SK-N-SH treated with all-trans-retinoic acid at 6 μM for 48 hours (cell line): ENCODE measurements around the gene USP6NL.

Experiments used
- ATAC-seq: fragments of 200-7000 bp; cut with Tn5 transposase; 3 replicates; pipeline ENCODE4 v1.9.1; 2020; ENCODE audit warnings: mild to moderate bottlenecking, moderate library complexity
- ARNTL ChIP-seq: fragments of 450-650 bp; formaldehyde crosslinking; IDR thresholded peaks from 2 replicates; pipeline ENCODE4 v1.5.0; 2020; ENCODE audit warnings: low read depth, mild to moderate bottlenecking, moderate library complexity, borderline replicate concordance
- BACH2 ChIP-seq: fragments of 250-450 bp; sonication (Bioruptor Pico); IDR thresholded peaks from 2 replicates; pipeline ENCODE4 v1.9.0; 2021; ENCODE audit warnings: mild to moderate bottlenecking, borderline replicate concordance
- CSDC2 ChIP-seq: fragments of 250-450 bp; sonication (Bioruptor Pico); IDR thresholded peaks from 2 replicates; pipeline ENCODE4 v1.5.0; 2020; ENCODE audit warnings: mild to moderate bottlenecking, moderate library complexity
- ESRRG ChIP-seq: fragments of 250-450 bp; sonication (Bioruptor Pico); IDR thresholded peaks from 2 replicates; pipeline ENCODE4 v1.6.1; 2021; ENCODE audit warnings: mild to moderate bottlenecking
- ISL1 ChIP-seq: fragments of 250-450 bp; sonication (Bioruptor Pico); IDR thresholded peaks from 2 replicates; pipeline ENCODE4 v2.1.2; 2022; ENCODE audit warnings: mild to moderate bottlenecking, moderate library complexity
- OSR1 ChIP-seq: fragments of 250-450 bp; sonication (Bioruptor Pico); IDR thresholded peaks from 2 replicates; pipeline ENCODE4 v1.8.0; 2022; ENCODE audit warnings: moderate library complexity, mild to moderate bottlenecking, inconsistent platforms
- PPARA ChIP-seq: fragments of 250-450 bp; sonication (Bioruptor Pico); IDR thresholded peaks from 2 replicates; pipeline ENCODE4 v1.5.0; 2020; ENCODE audit warnings: mild to moderate bottlenecking, borderline replicate concordance
- RARB ChIP-seq: fragments of 250-450 bp; sonication (Bioruptor Pico); IDR thresholded peaks from 2 replicates; pipeline ENCODE4 v1.8.0; 2021; ENCODE audit warnings: mild to moderate bottlenecking, moderate library complexity
- SNAI2 ChIP-seq: fragments of 250-450 bp; sonication (Bioruptor Pico); IDR thresholded peaks from 2 replicates; pipeline ENCODE4 v1.5.0; 2020; ENCODE audit warnings: mild to moderate bottlenecking, moderate library complexity
- TCF4 ChIP-seq: fragments of 250-450 bp; sonication (Bioruptor Pico); IDR thresholded peaks from 2 replicates; pipeline ENCODE4 v1.8.0; 2021; ENCODE audit warnings: mild to moderate bottlenecking, moderate library complexity, borderline replicate concordance
- TOX ChIP-seq: fragments of 250-450 bp; sonication (Bioruptor Pico); IDR thresholded peaks from 2 replicates; pipeline ENCODE4 v1.8.0; 2021; ENCODE audit warnings: mild to moderate bottlenecking, moderate library complexity, borderline replicate concordance
- TSHZ2 ChIP-seq: fragments of 250-450 bp; sonication (Bioruptor Pico); IDR thresholded peaks from 2 replicates; pipeline ENCODE4 v1.5.0; 2020; ENCODE audit warnings: mild to moderate bottlenecking, moderate library complexity
- ZC3H10 ChIP-seq: fragments of 250-450 bp; sonication (Bioruptor Pico); IDR thresholded peaks from 2 replicates; pipeline ENCODE4 v1.5.1; 2021; ENCODE audit warnings: mild to moderate bottlenecking, moderate library complexity
- ZFP3 ChIP-seq: fragments of 250-450 bp; sonication (Bioruptor Pico); IDR thresholded peaks from 2 replicates; pipeline ENCODE4 v1.5.0; 2020; ENCODE audit warnings: mild to moderate bottlenecking, moderate library complexity
- ZFP30 ChIP-seq: fragments of 450-650 bp; formaldehyde crosslinking; IDR thresholded peaks from 2 replicates; pipeline ENCODE4 v1.5.0; 2022; ENCODE audit warnings: mild to moderate bottlenecking, moderate library complexity
- ZNF565 ChIP-seq: fragments of 450-650 bp; formaldehyde crosslinking; conservative IDR thresholded peaks from 2 replicates; pipeline ENCODE4 v1.5.0; 2020; ENCODE audit warnings: low read depth, mild to moderate bottlenecking, moderate library complexity
- ZNF70 ChIP-seq: fragments of 450-650 bp; formaldehyde crosslinking; IDR thresholded peaks from 2 replicates; pipeline ENCODE4 v1.5.0; 2020; ENCODE audit warnings: mild to moderate bottlenecking, moderate library complexity
- ZNF8 ChIP-seq: fragments of 450-650 bp; formaldehyde crosslinking; IDR thresholded peaks from 2 replicates; pipeline ENCODE4 v1.5.0; 2020; ENCODE audit warnings: mild to moderate bottlenecking, moderate library complexity
- TF ChIP-seq, protein P1 (sequence below): fragments of 250-450 bp; sonication (Bioruptor Pico); IDR thresholded peaks from 2 replicates; pipeline ENCODE4 v1.5.1; 2020; ENCODE audit warnings: low read depth, mild to moderate bottlenecking, moderate library complexity
- TF ChIP-seq, protein P2 (sequence below): fragments of 250-450 bp; sonication (Bioruptor Pico); IDR thresholded peaks from 2 replicates; pipeline ENCODE4 v1.8.0; 2021; ENCODE audit warnings: low read depth, mild to moderate bottlenecking, moderate library complexity, borderline replicate concordance
- TF ChIP-seq, protein P3 (sequence below): fragments of 250-450 bp; sonication (Bioruptor Pico); IDR thresholded peaks from 2 replicates; pipeline ENCODE4 v1.8.0; 2020; ENCODE audit warnings: mild to moderate bottlenecking, moderate library complexity, borderline replicate concordance

USP6NL gene

DNA sequence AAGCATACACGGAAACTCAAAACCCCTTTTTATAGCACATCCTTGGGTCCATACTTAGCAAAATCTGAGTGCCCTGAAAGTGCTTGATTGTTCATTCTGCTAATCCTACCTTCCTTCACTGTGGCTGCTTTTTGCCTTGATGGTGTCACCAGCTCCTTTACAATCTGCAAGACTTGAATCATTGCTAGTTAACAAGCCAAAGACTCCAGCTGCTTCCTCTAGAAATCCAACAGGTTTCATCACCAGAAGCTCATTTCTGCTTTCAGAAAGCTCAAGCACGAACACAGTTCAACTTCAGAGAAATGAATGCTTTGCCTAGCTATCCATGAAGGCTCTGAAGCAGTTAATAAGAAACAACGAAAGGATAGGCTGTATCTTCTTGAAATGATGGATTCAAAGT lies 38.0 kb downstream of the USP6NL start:
- ATAC-seq: no peak
- TF ChIP-seq, protein P1, sequence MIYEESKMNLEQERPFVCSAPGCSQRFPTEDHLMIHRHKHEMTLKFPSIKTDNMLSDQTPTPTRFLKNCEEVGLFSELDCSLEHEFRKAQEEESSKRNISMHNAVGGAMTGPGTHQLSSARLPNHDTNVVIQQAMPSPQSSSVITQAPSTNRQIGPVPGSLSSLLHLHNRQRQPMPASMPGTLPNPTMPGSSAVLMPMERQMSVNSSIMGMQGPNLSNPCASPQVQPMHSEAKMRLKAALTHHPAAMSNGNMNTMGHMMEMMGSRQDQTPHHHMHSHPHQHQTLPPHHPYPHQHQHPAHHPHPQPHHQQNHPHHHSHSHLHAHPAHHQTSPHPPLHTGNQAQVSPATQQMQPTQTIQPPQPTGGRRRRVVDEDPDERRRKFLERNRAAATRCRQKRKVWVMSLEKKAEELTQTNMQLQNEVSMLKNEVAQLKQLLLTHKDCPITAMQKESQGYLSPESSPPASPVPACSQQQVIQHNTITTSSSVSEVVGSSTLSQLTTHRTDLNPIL (CRISPR knock-in tag): no peak
- TF ChIP-seq ZFP3 (CRISPR knock-in tag) (no peak), RARB (no peak), TSHZ2 (CRISPR knock-in tag) (no peak), SNAI2 (CRISPR knock-in tag) (no peak), BACH2 (CRISPR knock-in tag) (no peak), CSDC2 (CRISPR knock-in tag) (no peak), ESRRG (CRISPR knock-in tag) (no peak), PPARA (no peak), ISL1 (no peak), TCF4 (CRISPR knock-in tag) (no peak), ZFP30 (CRISPR knock-in tag) (no peak), ZC3H10 (CRISPR knock-in tag) (no peak), ZNF565 (CRISPR knock-in tag) (no peak)
- TF ChIP-seq, protein P2, sequence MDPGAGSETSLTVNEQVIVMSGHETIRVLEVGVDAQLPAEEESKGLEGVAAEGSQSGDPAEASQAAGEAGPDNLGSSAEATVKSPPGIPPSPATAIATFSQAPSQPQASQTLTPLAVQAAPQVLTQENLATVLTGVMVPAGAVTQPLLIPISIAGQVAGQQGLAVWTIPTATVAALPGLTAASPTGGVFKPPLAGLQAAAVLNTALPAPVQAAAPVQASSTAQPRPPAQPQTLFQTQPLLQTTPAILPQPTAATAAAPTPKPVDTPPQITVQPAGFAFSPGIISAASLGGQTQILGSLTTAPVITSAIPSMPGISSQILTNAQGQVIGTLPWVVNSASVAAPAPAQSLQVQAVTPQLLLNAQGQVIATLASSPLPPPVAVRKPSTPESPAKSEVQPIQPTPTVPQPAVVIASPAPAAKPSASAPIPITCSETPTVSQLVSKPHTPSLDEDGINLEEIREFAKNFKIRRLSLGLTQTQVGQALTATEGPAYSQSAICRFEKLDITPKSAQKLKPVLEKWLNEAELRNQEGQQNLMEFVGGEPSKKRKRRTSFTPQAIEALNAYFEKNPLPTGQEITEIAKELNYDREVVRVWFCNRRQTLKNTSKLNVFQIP (CRISPR knock-in tag): no peak
- TF ChIP-seq, protein P3, sequence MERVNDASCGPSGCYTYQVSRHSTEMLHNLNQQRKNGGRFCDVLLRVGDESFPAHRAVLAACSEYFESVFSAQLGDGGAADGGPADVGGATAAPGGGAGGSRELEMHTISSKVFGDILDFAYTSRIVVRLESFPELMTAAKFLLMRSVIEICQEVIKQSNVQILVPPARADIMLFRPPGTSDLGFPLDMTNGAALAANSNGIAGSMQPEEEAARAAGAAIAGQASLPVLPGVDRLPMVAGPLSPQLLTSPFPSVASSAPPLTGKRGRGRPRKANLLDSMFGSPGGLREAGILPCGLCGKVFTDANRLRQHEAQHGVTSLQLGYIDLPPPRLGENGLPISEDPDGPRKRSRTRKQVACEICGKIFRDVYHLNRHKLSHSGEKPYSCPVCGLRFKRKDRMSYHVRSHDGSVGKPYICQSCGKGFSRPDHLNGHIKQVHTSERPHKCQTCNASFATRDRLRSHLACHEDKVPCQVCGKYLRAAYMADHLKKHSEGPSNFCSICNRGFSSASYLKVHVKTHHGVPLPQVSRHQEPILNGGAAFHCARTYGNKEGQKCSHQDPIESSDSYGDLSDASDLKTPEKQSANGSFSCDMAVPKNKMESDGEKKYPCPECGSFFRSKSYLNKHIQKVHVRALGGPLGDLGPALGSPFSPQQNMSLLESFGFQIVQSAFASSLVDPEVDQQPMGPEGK (CRISPR knock-in tag): no peak

DNA sequence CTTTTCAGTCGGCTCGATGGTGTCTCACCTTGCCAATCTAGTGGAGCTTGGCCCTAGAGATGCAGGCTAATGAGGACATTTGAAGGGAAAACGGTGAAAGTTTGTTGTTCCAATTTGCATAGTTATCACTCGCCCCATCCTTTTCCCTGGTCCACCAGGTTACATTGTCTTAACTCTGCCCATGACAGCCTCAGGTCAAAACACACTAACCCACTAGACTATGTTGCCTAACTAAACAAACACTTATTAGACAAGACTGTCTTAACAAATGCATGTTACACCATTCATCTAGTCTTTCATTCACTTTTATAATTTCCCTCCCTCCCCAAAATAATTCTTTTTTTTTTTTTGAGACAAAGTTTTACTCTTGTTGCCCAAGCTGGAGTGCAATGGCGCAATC lies 40.7 kb downstream of the USP6NL start:
- TF ChIP-seq, protein P2 (CRISPR knock-in tag): no peak
- no peak for TF ChIP-seq ZNF8
- no peak for TF ChIP-seq ZC3H10 (CRISPR knock-in tag)
- TF ChIP-seq ZFP30 (CRISPR knock-in tag): no peak
- no peak for TF ChIP-seq PPARA
- no peak for TF ChIP-seq ARNTL (CRISPR knock-in tag)
- TF ChIP-seq ESRRG (CRISPR knock-in tag): no peak
- no peak for TF ChIP-seq ISL1
- TF ChIP-seq OSR1 (CRISPR knock-in tag): no peak
- TF ChIP-seq ZNF70: no peak
- TF ChIP-seq, protein P3 (CRISPR knock-in tag): no peak
- TF ChIP-seq SNAI2 (CRISPR knock-in tag): no peak
- TF ChIP-seq TOX (CRISPR knock-in tag): no peak
- no peak for ATAC-seq
